ENCODE results near the gene MAL. TPM values are rescaled to one million over a fixed set of nuclear protein-coding genes. Genes with fewer than 3 reads are reported as not detected.

Gene MAL
- total RNA-seq, 1 donor from 2014 or later, result 4.4 TPM

DNA sequence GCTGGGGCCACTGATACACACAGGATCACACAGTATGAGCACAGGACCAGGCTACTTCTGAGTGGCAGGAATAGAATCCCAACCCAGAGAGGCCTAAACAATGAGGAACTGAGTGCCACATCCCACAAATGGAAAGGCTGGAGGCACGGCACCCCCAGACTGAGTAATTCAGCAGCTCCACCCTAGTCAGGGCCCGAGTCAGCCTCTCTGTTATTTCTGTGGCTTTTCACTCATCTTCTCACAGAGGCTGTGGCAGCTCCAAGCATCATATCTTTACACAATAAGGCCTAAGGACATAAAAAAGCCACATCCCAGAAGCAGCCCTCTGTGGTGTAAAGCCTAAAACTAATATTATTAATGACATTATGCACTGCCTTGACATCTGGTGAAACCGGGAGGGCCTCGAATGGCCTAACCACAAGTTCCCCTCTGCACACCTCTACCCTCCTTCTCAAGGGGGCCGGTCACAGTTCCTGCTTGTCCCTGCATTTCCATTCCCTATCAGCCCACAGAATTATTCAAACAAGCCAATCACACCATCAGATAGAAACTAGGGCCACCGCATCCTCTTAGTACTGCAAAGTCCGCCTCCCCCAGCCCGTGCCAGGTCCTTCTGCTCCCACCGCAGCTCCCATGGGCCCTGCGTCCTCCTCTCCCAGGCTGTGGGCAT lies 12.5 kb upstream of the MAL start:
- Histone ChIP-seq H3K4me3 (no peak overlapping the region), H3K36me3 (no peaks in the 10 kb centered on the region), H3K27ac (replicated peaks) (no peak overlapping the region), H3K4me1 (peaks cover 3% of the 10 kb centered on the region), H3K27me3 (ENCODE audit: low read depth) (peaks cover 9% of the 10 kb centered on the region), H3K9me3 (replicated peaks) (no peaks in the 10 kb centered on the region)
- no peak for DNase-seq
- no peak for TF ChIP-seq CTCF (IDR thresholded peaks at IDR 0.05; ENCODE audit: borderline replicate concordance)
- intact Hi-C loops (cut with micrococcal nuclease), result no loop called here

DNA sequence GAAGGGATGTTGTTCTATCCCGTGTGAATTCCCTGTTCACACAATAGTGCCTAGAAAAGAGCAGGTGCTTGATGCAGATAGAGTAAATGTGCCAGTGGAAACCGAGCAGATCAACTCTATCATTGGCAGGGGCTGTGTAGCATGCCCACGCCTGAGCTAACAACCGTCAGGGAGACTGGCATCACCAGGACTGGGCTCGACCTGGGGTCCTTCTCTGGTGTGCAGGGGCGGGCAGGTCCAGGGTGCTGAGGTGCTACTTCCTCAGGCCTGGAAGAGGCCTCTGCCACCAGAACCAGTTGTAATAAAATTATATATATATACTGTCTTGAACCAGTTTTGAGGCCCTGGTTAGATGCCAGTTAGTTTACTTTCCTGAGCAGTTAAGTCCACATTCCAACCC lies 11.8 kb upstream of the MAL start:
- Histone ChIP-seq H3K9me3 (replicated peaks) (no peaks in the 10 kb centered on the region), H3K36me3 (no peaks in the 10 kb centered on the region), H3K27ac (replicated peaks) (no peak overlapping the region), H3K27me3 (ENCODE audit: low read depth) (peaks cover 15% of the 10 kb centered on the region), H3K4me3 (no peak overlapping the region), H3K4me1 (no peaks in the 10 kb centered on the region)
- TF ChIP-seq CTCF (IDR thresholded peaks at IDR 0.05; ENCODE audit: borderline replicate concordance), result no peak
- intact Hi-C loops (cut with micrococcal nuclease), result no loop called here
- no peak for DNase-seq

DNA sequence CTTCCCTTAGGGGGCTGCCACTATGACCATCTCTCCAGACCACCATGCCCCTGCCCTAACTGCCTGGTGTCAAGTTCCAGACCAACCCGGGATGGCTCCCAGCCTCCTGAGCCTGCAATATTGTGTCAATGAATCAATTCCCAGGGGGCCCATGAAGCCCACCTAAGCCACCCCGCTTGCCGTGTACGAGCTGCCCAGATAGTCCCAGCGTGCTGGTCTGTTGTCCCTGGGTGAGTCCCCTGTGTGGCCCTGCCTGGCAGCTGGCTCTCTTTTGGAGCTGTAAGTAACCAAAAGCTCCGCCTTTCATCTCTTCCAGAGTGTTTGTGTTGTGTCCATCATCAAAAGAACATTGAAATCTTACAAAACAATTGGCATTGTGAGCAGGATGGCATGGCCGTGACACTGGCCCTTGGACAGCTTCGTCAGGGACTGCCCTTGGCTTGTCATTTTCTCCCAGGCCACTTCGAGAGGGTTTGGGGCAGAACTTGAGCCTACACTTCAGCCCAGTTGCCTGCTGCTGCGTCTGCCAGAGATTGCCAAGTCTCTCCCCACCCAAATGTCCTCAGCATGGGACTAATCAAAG lies 11.3 kb upstream of the MAL start:
- H3K4me1 ChIP-seq, result no peaks in the 10 kb centered on the region
- H3K27me3 ChIP-seq (ENCODE audit: low read depth), result peaks cover 15% of the 10 kb centered on the region
- H3K4me3 ChIP-seq, result no peak overlapping the region
- H3K27ac ChIP-seq (replicated peaks), result no peak overlapping the region
- intact Hi-C loops (cut with micrococcal nuclease), result no loop called here
- no peak for DNase-seq
- no peaks in the 10 kb centered on the region for H3K36me3 ChIP-seq
- TF ChIP-seq CTCF (IDR thresholded peaks at IDR 0.05; ENCODE audit: borderline replicate concordance), result no peak
- no peaks in the 10 kb centered on the region for H3K9me3 ChIP-seq (replicated peaks)

DNA sequence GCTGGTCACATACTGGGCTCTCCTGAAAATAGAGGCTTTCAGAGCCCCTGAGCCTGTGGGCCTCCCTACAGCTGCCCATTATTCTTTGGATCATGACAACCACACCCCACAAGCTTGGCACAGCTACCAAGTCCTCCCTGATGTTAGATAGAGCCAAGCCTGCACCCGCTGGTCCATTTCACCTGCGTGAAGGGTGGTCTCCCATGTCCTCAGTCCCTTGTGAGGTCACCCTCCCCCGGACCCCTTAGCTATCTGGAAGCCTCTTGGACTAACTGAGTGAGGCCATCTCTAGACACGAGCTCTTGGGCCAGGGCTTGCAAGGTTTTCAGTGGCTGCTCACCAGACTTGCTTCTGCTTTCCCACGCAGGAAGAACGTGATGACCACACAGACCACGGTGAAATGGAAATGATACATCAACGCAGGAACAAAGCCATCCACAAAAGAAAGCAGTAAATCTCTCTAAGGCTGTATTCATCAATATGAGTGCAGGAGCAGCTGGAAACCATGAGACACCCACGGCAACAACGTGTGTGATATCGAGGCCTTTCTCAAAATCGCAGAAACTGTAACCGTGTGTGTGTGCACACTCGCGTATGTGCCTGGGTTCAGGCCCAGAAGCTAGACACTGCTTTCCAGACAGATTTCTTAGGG lies 10.1 kb upstream of the MAL start:
- intact Hi-C loops (cut with micrococcal nuclease), result no loop called here
- Histone ChIP-seq H3K4me3 (no peak overlapping the region), H3K4me1 (no peaks in the 10 kb centered on the region), H3K9me3 (replicated peaks) (no peaks in the 10 kb centered on the region), H3K36me3 (no peaks in the 10 kb centered on the region), H3K27me3 (ENCODE audit: low read depth) (peaks cover 17% of the 10 kb centered on the region), H3K27ac (replicated peaks) (no peak overlapping the region)
- TF ChIP-seq CTCF (IDR thresholded peaks at IDR 0.05; ENCODE audit: borderline replicate concordance), result no peak
- no peak for DNase-seq

DNA sequence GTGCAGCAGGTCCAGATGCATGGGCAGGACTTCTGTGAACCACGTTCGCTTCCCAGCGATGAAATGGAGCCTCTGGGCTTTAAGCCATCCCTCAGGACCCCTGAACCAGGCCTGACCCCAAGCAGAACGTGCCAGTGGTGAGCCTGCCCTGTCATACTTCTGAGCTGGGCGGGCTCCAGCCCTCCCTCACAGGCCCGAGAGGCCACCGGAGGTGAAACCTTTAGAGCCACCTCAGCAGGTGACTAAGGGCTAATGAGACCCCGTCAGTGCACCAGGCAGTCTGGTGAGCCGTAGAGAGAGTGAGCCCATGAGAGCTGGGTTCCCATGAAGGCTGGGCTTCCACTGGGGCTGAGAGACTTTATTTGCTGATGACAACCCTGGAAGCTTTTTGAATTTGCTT lies 8.9 kb upstream of the MAL start:
- DNase-seq, result no peak
- Histone ChIP-seq H3K9me3 (replicated peaks) (no peaks in the 10 kb centered on the region), H3K4me3 (no peak overlapping the region), H3K4me1 (no peaks in the 10 kb centered on the region), H3K27me3 (ENCODE audit: low read depth) (peaks cover 30% of the 10 kb centered on the region), H3K27ac (replicated peaks) (no peak overlapping the region), H3K36me3 (no peaks in the 10 kb centered on the region)
- intact Hi-C loops (cut with micrococcal nuclease), result no loop called here
- TF ChIP-seq CTCF (IDR thresholded peaks at IDR 0.05; ENCODE audit: borderline replicate concordance), result no peak

Data from left ventricle myocardium inferior (tissue), 1 donor.